SK-N-SH (cell line): ENCODE data around the gene RMDN2. TPM values are rescaled to one million over a fixed set of nuclear protein-coding genes. Genes with fewer than 3 reads are reported as not detected.

ENCODE experiments used
- CTCF ChIA-PET: fragments of 300-600, 350-600 bp; formaldehyde crosslinking; extraction: SDS; loops from one replicate; lab custom pipeline; 2021; lab: Yijun Ruan, JAX
- POLR2A ChIA-PET: fragments of 350-600 bp; sonication (Branson Sonifier 250); formaldehyde crosslinking; extraction: SDS; loops from one replicate; lab custom pipeline; 2020; ENCODE audit warnings: antibody characterized with exemption, inconsistent platforms; lab: Yijun Ruan, JAX
- DNase-seq: peaks from one replicate; pipeline ENCODE4 v3.0.0; 2012
- H2AFZ ChIP-seq: fragments of 200-600 bp; sonication (generic); 2 replicates; pipeline ENCODE4 v1.8.1; 2016; ENCODE audit warnings: antibody characterized with exemption, mild to moderate bottlenecking, low read depth
- H3F3A ChIP-seq: fragments of 200-600 bp; sonication (generic); replicated peaks from 2 replicates; pipeline ENCODE3; 2016; ENCODE audit warnings: antibody characterized with exemption, mild to moderate bottlenecking; ENCODE audit not compliant: insufficient read depth
- H3K27ac ChIP-seq, 2 experiments: fragments of 200-500 bp in 1 of 2; fragments of 200-600 bp in 1 of 2; sonication (Bioruptor generic) in 1 of 2; sonication (generic), shearing (Covaris generic) in 1 of 2; 2 replicates each; pipeline versions ENCODE4 v1.5.1 to v1.6.1; 2014 to 2016; ENCODE audit warnings: low read depth in 2 of 2, inconsistent platforms in 1 of 2, low read length in 1 of 2, mild to moderate bottlenecking in 1 of 2, mixed read lengths in 1 of 2
- H3K27me3 ChIP-seq: fragments of 200-600 bp; sonication (generic), shearing (Covaris generic); 2 replicates; pipeline ENCODE4 v1.6.1; 2016; ENCODE audit warnings: mixed run types; ENCODE audit not compliant: insufficient read depth
- H3K36me3 ChIP-seq, 2 experiments: fragments of 200-500 bp in 1 of 2; fragments of 200-600 bp in 1 of 2; sonication (Bioruptor generic) in 1 of 2; sonication (generic) in 1 of 2; replicated peaks in 1 of 2; 2 replicates each; pipeline versions ENCODE3 to v1.5.1; 2014 to 2016; ENCODE audit warnings: low read length in 1 of 2, mild to moderate bottlenecking in 1 of 2; ENCODE audit not compliant: insufficient read depth in 2 of 2, control insufficient read depth in 1 of 2
- H3K4me1 ChIP-seq, 2 experiments: fragments of 200-500 bp in 1 of 2; fragments of 200-600 bp in 1 of 2; sonication (Bioruptor generic) in 1 of 2; sonication (generic), shearing (Covaris generic) in 1 of 2; 2 replicates each; pipeline versions ENCODE4 v1.5.1 to v1.6.1; 2014 to 2016; ENCODE audit warnings: low read depth in 1 of 2, low read length in 1 of 2, mixed run types in 1 of 2; ENCODE audit not compliant: insufficient read depth in 2 of 2, control insufficient read depth in 1 of 2
- H3K4me2 ChIP-seq: fragments of 200-600 bp; sonication (generic), shearing (Covaris generic); 2 replicates; pipeline ENCODE4 v1.6.1; 2017; ENCODE audit warnings: mixed run types
- H3K4me3 ChIP-seq, 2 experiments: fragments of 200-500 bp in 1 of 2; fragments of 200-600 bp in 1 of 2; sonication (Bioruptor generic) in 1 of 2; sonication (generic), shearing (Covaris generic) in 1 of 2; 2 replicates each; pipeline versions ENCODE4 v1.5.1 to v1.8.1; 2014 to 2016; ENCODE audit warnings: low read depth in 2 of 2, inconsistent platforms in 1 of 2, low read length in 1 of 2, mild to moderate bottlenecking in 1 of 2, mixed read lengths in 1 of 2, moderate library complexity in 1 of 2
- H3K79me2 ChIP-seq: fragments of 200-600 bp; sonication (generic); 2 replicates; pipeline ENCODE4 v1.8.1; 2017; ENCODE audit warnings: mild to moderate bottlenecking; ENCODE audit not compliant: insufficient read depth
- H3K9ac ChIP-seq: fragments of 200-600 bp; sonication (generic); 2 replicates; pipeline ENCODE4 v1.6.1; 2017; ENCODE audit warnings: mixed run types
- H3K9me2 ChIP-seq: fragments of 200-600 bp; sonication (generic); 2 replicates; pipeline ENCODE4 v1.6.1; 2017; ENCODE audit warnings: mixed run types
- H3K9me3 ChIP-seq: fragments of 200-600 bp; sonication (generic); 2 replicates; pipeline ENCODE4 v1.6.1; 2017; ENCODE audit warnings: mixed run types, mild to moderate bottlenecking, moderate library complexity
- H4K20me1 ChIP-seq: fragments of 200-600 bp; sonication (generic); 2 replicates; pipeline ENCODE4 v1.6.1; 2017; ENCODE audit warnings: mild to moderate bottlenecking, mixed run types; ENCODE audit not compliant: insufficient read depth
- EP300 ChIP-seq, 2 experiments: IDR thresholded peaks; 2 replicates each; pipeline versions ENCODE4 v1.4.0 to v1.6.1; 2012; ENCODE audit warnings: borderline replicate concordance in 1 of 2, low read depth in 1 of 2, low read length in 1 of 2
- EZH2phosphoT487 ChIP-seq: fragments of 200-600 bp; sonication (generic); IDR thresholded peaks from 2 replicates; pipeline ENCODE4 v1.6.1; 2017; ENCODE audit warnings: low read depth, mixed run types, mild to moderate bottlenecking, antibody characterized with exemption, moderate library complexity, borderline replicate concordance
- FOSL2 ChIP-seq: IDR thresholded peaks from 2 replicates; pipeline ENCODE4 v1.4.0; 2012; ENCODE audit warnings: low read depth, mild to moderate bottlenecking, moderate library complexity, borderline replicate concordance
- FOXM1 ChIP-seq: IDR thresholded peaks from 2 replicates; pipeline ENCODE4 v1.4.0; 2012; ENCODE audit warnings: low read depth, mild to moderate bottlenecking
- GATA2 ChIP-seq: sonication (generic); formaldehyde crosslinking; IDR thresholded peaks from 2 replicates; pipeline ENCODE4 v1.5.0; 2020; ENCODE audit warnings: mild to moderate bottlenecking, missing genetic modification reagents
- IRF3 ChIP-seq: fragments of 150-350 bp; IDR thresholded peaks from 2 replicates; pipeline ENCODE4 v1.6.1; 2016; ENCODE audit warnings: mild to moderate bottlenecking, low read depth, low read length
- JUND ChIP-seq: IDR thresholded peaks from 2 replicates; pipeline ENCODE4 v1.4.0; 2012
- MAX ChIP-seq: IDR thresholded peaks from 2 replicates; pipeline ENCODE4 v1.4.0; 2012; ENCODE audit warnings: low read depth
- MXI1 ChIP-seq: IDR thresholded peaks from 2 replicates; pipeline ENCODE4 v1.6.1; 2012; ENCODE audit warnings: mild to moderate bottlenecking, low read depth, low read length, improper control_type of control experiment
- NFIC ChIP-seq: IDR thresholded peaks from 2 replicates; pipeline ENCODE4 v1.4.0; 2012; ENCODE audit warnings: borderline replicate concordance
- NRF1 ChIP-seq: IDR thresholded peaks from 2 replicates; pipeline ENCODE4 v1.6.1; 2012; ENCODE audit warnings: low read depth, mild to moderate bottlenecking, low read length
- PBX3 ChIP-seq: IDR thresholded peaks from 2 replicates; pipeline ENCODE4; 2012
- POLR2AphosphoS5 ChIP-seq: IDR thresholded peaks from 2 replicates; pipeline ENCODE4 v1.6.1; 2012; ENCODE audit warnings: low read depth, low read length
- RAD21 ChIP-seq: IDR thresholded peaks from 2 replicates; pipeline ENCODE4 v1.6.1; 2012; ENCODE audit warnings: mild to moderate bottlenecking, low read length
- RCOR1 ChIP-seq: fragments of 150-350 bp; IDR thresholded peaks from 2 replicates; pipeline ENCODE4 v1.6.1; 2017; ENCODE audit warnings: antibody characterized with exemption, low read length
- RFX5 ChIP-seq: IDR thresholded peaks from 2 replicates; pipeline ENCODE4 v1.6.1; 2012; ENCODE audit warnings: mild to moderate bottlenecking, improper control_type of control experiment, low read length
- RXRA ChIP-seq: IDR thresholded peaks from 2 replicates; pipeline ENCODE4 v1.4.0; 2012; ENCODE audit warnings: low read depth, mild to moderate bottlenecking, borderline replicate concordance
- SIN3A ChIP-seq: IDR thresholded peaks from 2 replicates; pipeline ENCODE4 v1.6.1; 2012; ENCODE audit warnings: low read depth, mild to moderate bottlenecking, low read length, moderate library complexity, borderline replicate concordance
- SMC3 ChIP-seq: IDR thresholded peaks from 2 replicates; pipeline ENCODE4 v1.6.1; 2012; ENCODE audit warnings: low read depth, low read length, improper control_type of control experiment
- TAF1 ChIP-seq: IDR thresholded peaks from 2 replicates; pipeline ENCODE4 v1.6.1; 2012; ENCODE audit warnings: low read depth, mild to moderate bottlenecking, low read length, moderate library complexity, borderline replicate concordance
- USF1 ChIP-seq: IDR thresholded peaks from 2 replicates; pipeline ENCODE4 v1.4.0; 2012; ENCODE audit warnings: low read depth, borderline replicate concordance
- YY1 ChIP-seq: IDR thresholded peaks from 2 replicates; pipeline ENCODE4 v1.4.0; 2012; ENCODE audit warnings: low read depth, mild to moderate bottlenecking
- WGBS: methylation state at CpG from one replicate; pipeline ENCODE4 v1.1.6; 2017; ENCODE audit warnings: low lambda C conversion rate; 5-methylcytosine and 5-hydroxymethylcytosine counted together
- polyA plus RNA-seq, 3 experiments: library from polyadenylated mRNA; depleted of rRNA; stranded (reverse); fragments of >200 nt; gene quantifications; 2 replicates each; pipeline ENCODE4 v1.2.3, GENCODE V29; 2012

RMDN2 gene
- polyA plus RNA-seq, 1 of the 3 experiments (the other 2 are of a cell fraction), result 7.3 TPM

- no peak overlapping the region for H3K27ac ChIP-seq
- H3K36me3 ChIP-seq, result no peaks in the 10 kb centered on the region
- 87% methylated on average over 9 of the region's 9 CpGs for WGBS
- H3K27me3 ChIP-seq, result no peaks in the 10 kb centered on the region
- H3K4me1 ChIP-seq, result peaks cover 0 to 13% of the 10 kb centered on the region in 2 experiments; a peak in 2 of 4 replicates
- H3K4me3 ChIP-seq, result no peak overlapping the region
- H2AFZ ChIP-seq, result no peak overlapping the region
- no peak for DNase-seq
- ChIA-PET POLR2A (no interaction called here), CTCF (interaction anchor here (0.8 to 23.4 kb wide), 8 partner anchors 11 to 723 kb away, joined by 3 to 546 read pairs (median 11); partner anchors contain the start of gene EIF2AK2)
- no peaks in the 10 kb centered on the region for H3K9me3 ChIP-seq
- H3K9me2 ChIP-seq, result no peaks in the 10 kb centered on the region
- H3K9ac ChIP-seq, result no peak overlapping the region
- H3K79me2 ChIP-seq, result no peaks in the 10 kb centered on the region
- no peak overlapping the region for H3K4me2 ChIP-seq
- H4K20me1 ChIP-seq, result no peaks in the 10 kb centered on the region
- H3F3A ChIP-seq, result no peaks in the 10 kb centered on the region
- TF ChIP-seq EP300 (IDR thresholded peaks at IDR 0.05; ENCODE audit: borderline replicate concordance in 1 of 2, low read depth in 1 of 2, low read length in 1 of 2) (no peak), RFX5 (no peak), RAD21 (no peak), NRF1 (no peak), IRF3 (no peak)
Observed at GRCh38 chr2:37880551-37880950, 44.5 kb upstream of the RMDN2 start.

GRCh38 chr2:37881397-37881796 lies 43.7 kb upstream of the RMDN2 start:
- 79% methylated on average over 9 of the region's 9 CpGs for WGBS
- H3K4me3 ChIP-seq, result no peak overlapping the region
- no peaks in the 10 kb centered on the region for H3K79me2 ChIP-seq
- H3K9me2 ChIP-seq, result no peaks in the 10 kb centered on the region
- H4K20me1 ChIP-seq, result no peaks in the 10 kb centered on the region
- no peak overlapping the region for H2AFZ ChIP-seq
- no peak overlapping the region for H3K4me2 ChIP-seq
- no peak for DNase-seq
- TF ChIP-seq YY1, result no peak
- no peak for TF ChIP-seq GATA2 (CRISPR knock-in tag)
- no peak for TF ChIP-seq MAX
- TF ChIP-seq FOXM1, result no peak
- TF ChIP-seq MXI1, result no peak
- TF ChIP-seq SMC3, result no peak
- TF ChIP-seq NFIC, result no peak
- no peak for TF ChIP-seq RAD21
- TF ChIP-seq EP300 (IDR thresholded peaks at IDR 0.05; ENCODE audit: borderline replicate concordance in 1 of 2, low read depth in 1 of 2, low read length in 1 of 2), result no peak
- no peak for TF ChIP-seq FOSL2
- no peak for TF ChIP-seq RFX5
- no peak for TF ChIP-seq TAF1
- TF ChIP-seq POLR2AphosphoS5, result no peak
- no peak for TF ChIP-seq RCOR1
- no peak for TF ChIP-seq JUND
- TF ChIP-seq PBX3, result no peak
- TF ChIP-seq RXRA, result no peak
- no peak for TF ChIP-seq USF1
- TF ChIP-seq EZH2phosphoT487, result no peak
- TF ChIP-seq SIN3A, result no peak
- no peaks in the 10 kb centered on the region for H3F3A ChIP-seq
- no peak overlapping the region for H3K9ac ChIP-seq
- H3K9me3 ChIP-seq, result no peaks in the 10 kb centered on the region
- no peaks in the 10 kb centered on the region for H3K36me3 ChIP-seq
- H3K27ac ChIP-seq, result no peak overlapping the region
- CTCF ChIA-PET, result interaction anchor here (1.1 to 23.4 kb wide), 7 partner anchors 10 to 594 kb away, joined by 4 to 546 read pairs (median 14); no protein-coding TSS in a partner anchor
- peaks cover 0 to 8% of the 10 kb centered on the region in 2 experiments; a peak in 2 of 4 replicates for H3K4me1 ChIP-seq
- H3K27me3 ChIP-seq, result no peaks in the 10 kb centered on the region
- POLR2A ChIA-PET, result interaction anchor here (1.1 kb wide), 1 partner anchor 209 kb away, joined by 3 read pairs; no protein-coding TSS in a partner anchor
